ENCODE data around the gene SETD7.

SETD7 gene

GRCh38 chr4:139540161-139540560 lies 15.9 kb downstream of the SETD7 start:
- Histone ChIP-seq H2AFZ (ENCODE audit: low read depth, low read length) (no peak overlapping the region), H3K27ac (ENCODE audit: low read length) (no peak overlapping the region), H3K4me1 (ENCODE audit: insufficient read depth, low read length) (no peaks in the 10 kb centered on the region), H3K9me3 (ENCODE audit: insufficient read depth, low read length, severe bottlenecking) (no peaks in the 10 kb centered on the region), H3K36me3 (ENCODE audit: insufficient read depth, low read length) (peaks cover 16% of the 10 kb centered on the region; the same call in 1 of the 2 replicates), H4K20me1 (ENCODE audit: insufficient read depth, low read length) (no peaks in the 10 kb centered on the region), H3K4me2 (ENCODE audit: insufficient read depth, low read length) (no peak overlapping the region), H3K4me3 (ENCODE audit: low read depth in 1 of 2, low read length in 2 of 2) (no peak overlapping the region), H3K79me2 (ENCODE audit: insufficient read depth, low read length) (peaks cover 6% of the 10 kb centered on the region; the same call in 1 of the 2 replicates), H3K27me3 (ENCODE audit: insufficient read depth, low read length, poor library complexity) (no peaks in the 10 kb centered on the region), H3K9ac (ENCODE audit: low read depth, low read length) (no peak overlapping the region)
- no peak for TF ChIP-seq EZH2 (IDR thresholded peaks at IDR 0.05; ENCODE audit: borderline replicate concordance, low read depth, low read length, severe bottlenecking)
- TF ChIP-seq, protein P1, sequence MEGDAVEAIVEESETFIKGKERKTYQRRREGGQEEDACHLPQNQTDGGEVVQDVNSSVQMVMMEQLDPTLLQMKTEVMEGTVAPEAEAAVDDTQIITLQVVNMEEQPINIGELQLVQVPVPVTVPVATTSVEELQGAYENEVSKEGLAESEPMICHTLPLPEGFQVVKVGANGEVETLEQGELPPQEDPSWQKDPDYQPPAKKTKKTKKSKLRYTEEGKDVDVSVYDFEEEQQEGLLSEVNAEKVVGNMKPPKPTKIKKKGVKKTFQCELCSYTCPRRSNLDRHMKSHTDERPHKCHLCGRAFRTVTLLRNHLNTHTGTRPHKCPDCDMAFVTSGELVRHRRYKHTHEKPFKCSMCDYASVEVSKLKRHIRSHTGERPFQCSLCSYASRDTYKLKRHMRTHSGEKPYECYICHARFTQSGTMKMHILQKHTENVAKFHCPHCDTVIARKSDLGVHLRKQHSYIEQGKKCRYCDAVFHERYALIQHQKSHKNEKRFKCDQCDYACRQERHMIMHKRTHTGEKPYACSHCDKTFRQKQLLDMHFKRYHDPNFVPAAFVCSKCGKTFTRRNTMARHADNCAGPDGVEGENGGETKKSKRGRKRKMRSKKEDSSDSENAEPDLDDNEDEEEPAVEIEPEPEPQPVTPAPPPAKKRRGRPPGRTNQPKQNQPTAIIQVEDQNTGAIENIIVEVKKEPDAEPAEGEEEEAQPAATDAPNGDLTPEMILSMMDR (IDR thresholded peaks at IDR 0.05; ENCODE audit: borderline replicate concordance, extremely low read depth, low read length, poor library complexity, severe bottlenecking) = no peak
- no peak for DNase-seq
- ATAC-seq (ENCODE audit: insufficient read depth, low read depth) = no peak

- Histone ChIP-seq H3K4me2 (ENCODE audit: insufficient read depth, low read length) (no peak overlapping the region), H3K36me3 (ENCODE audit: insufficient read depth, low read length) (peaks cover 20% of the 10 kb centered on the region), H3K4me1 (ENCODE audit: insufficient read depth, low read length) (no peaks in the 10 kb centered on the region), H3K9ac (ENCODE audit: low read depth, low read length) (no peak overlapping the region), H3K9me3 (ENCODE audit: insufficient read depth, low read length, severe bottlenecking) (no peaks in the 10 kb centered on the region), H2AFZ (ENCODE audit: low read depth, low read length) (no peak overlapping the region), H3K79me2 (ENCODE audit: insufficient read depth, low read length) (peaks cover 7% of the 10 kb centered on the region), H3K27ac (ENCODE audit: low read length) (no peak overlapping the region), H3K27me3 (ENCODE audit: insufficient read depth, low read length, poor library complexity) (no peaks in the 10 kb centered on the region), H4K20me1 (ENCODE audit: insufficient read depth, low read length) (no peaks in the 10 kb centered on the region), H3K4me3 (ENCODE audit: low read depth in 1 of 2, low read length in 2 of 2) (no peak overlapping the region)
- TF ChIP-seq EZH2 (IDR thresholded peaks at IDR 0.05; ENCODE audit: borderline replicate concordance, low read depth, low read length, severe bottlenecking) = no peak
- ATAC-seq (ENCODE audit: insufficient read depth, low read depth) (no peak), DNase-seq (no peak)
These were observed 18.7 kb downstream of the SETD7 start for GRCh38 chr4:139537292-139537691.

- Histone ChIP-seq H3K4me1 (ENCODE audit: insufficient read depth, low read length) (no peaks in the 10 kb centered on the region), H3K4me2 (ENCODE audit: insufficient read depth, low read length) (no peak overlapping the region), H3K27me3 (ENCODE audit: insufficient read depth, low read length, poor library complexity) (no peaks in the 10 kb centered on the region), H4K20me1 (ENCODE audit: insufficient read depth, low read length) (no peaks in the 10 kb centered on the region; the same call in 1 of the 2 replicates), H3K9ac (ENCODE audit: low read depth, low read length) (no peak overlapping the region), H3K27ac (ENCODE audit: low read length) (no peak overlapping the region), H3K4me3 (ENCODE audit: low read depth in 1 of 2, low read length in 2 of 2) (no peak overlapping the region), H2AFZ (ENCODE audit: low read depth, low read length) (no peak overlapping the region), H3K9me3 (ENCODE audit: insufficient read depth, low read length, severe bottlenecking) (no peaks in the 10 kb centered on the region), H3K79me2 (ENCODE audit: insufficient read depth, low read length) (peaks cover 7% of the 10 kb centered on the region), H3K36me3 (ENCODE audit: insufficient read depth, low read length) (peaks cover 31% of the 10 kb centered on the region)
- ATAC-seq (ENCODE audit: insufficient read depth, low read depth) (no peak), DNase-seq (no peak)
- no peak for TF ChIP-seq EZH2 (IDR thresholded peaks at IDR 0.05; ENCODE audit: borderline replicate concordance, low read depth, low read length, severe bottlenecking)
- TF ChIP-seq, protein P1 (IDR thresholded peaks at IDR 0.05; ENCODE audit: borderline replicate concordance, extremely low read depth, low read length, poor library complexity, severe bottlenecking) = no peak
These were observed 20.2 kb downstream of the SETD7 start for GRCh38 chr4:139535871-139536234.

- no peak overlapping the region for H3K4me2 ChIP-seq (ENCODE audit: insufficient read depth, low read length)
- no peak overlapping the region for H2AFZ ChIP-seq (ENCODE audit: low read depth, low read length)
- H3K27ac ChIP-seq (ENCODE audit: low read length) = no peak overlapping the region
- H3K9ac ChIP-seq (ENCODE audit: low read depth, low read length) = no peak overlapping the region
- no peak for ATAC-seq (ENCODE audit: insufficient read depth, low read depth)
- no peaks in the 10 kb centered on the region for H3K27me3 ChIP-seq (ENCODE audit: insufficient read depth, low read length, poor library complexity)
- peaks cover 7% of the 10 kb centered on the region for H3K79me2 ChIP-seq (ENCODE audit: insufficient read depth, low read length)
- TF ChIP-seq, protein P1 (IDR thresholded peaks at IDR 0.05; ENCODE audit: borderline replicate concordance, extremely low read depth, low read length, poor library complexity, severe bottlenecking) = no peak
- TF ChIP-seq EZH2 (IDR thresholded peaks at IDR 0.05; ENCODE audit: borderline replicate concordance, low read depth, low read length, severe bottlenecking) = no peak
- no peaks in the 10 kb centered on the region; the same call in 1 of the 2 replicates for H4K20me1 ChIP-seq (ENCODE audit: insufficient read depth, low read length)
- H3K36me3 ChIP-seq (ENCODE audit: insufficient read depth, low read length) = peaks cover 28% of the 10 kb centered on the region
- no peaks in the 10 kb centered on the region for H3K9me3 ChIP-seq (ENCODE audit: insufficient read depth, low read length, severe bottlenecking)
- H3K4me3 ChIP-seq (ENCODE audit: low read depth in 1 of 2, low read length in 2 of 2) = no peak overlapping the region
- no peak for DNase-seq
- no peaks in the 10 kb centered on the region for H3K4me1 ChIP-seq (ENCODE audit: insufficient read depth, low read length)
These were observed 20.7 kb downstream of the SETD7 start for GRCh38 chr4:139535228-139535870.
